Activated naive CD8-positive, alpha-beta T cell treated with anti-CD3 and anti-CD28 coated beads, Interleukin-2, amount 50 U/mL, for 16 hours (primary cell): ENCODE data around the gene LILRA2.
"Not testable (repeated sequence)": the region's sequence is repeated elsewhere in the genome, so short reads cannot be mapped to it uniquely, and the experiment has no call there.

ENCODE experiments used
- DNase-seq: peaks from one replicate; pipeline ENCODE4 v3.0.0-alpha.2; 2020; ENCODE audit warnings: low read depth, low spot score

LILRA2 gene

DNA sequence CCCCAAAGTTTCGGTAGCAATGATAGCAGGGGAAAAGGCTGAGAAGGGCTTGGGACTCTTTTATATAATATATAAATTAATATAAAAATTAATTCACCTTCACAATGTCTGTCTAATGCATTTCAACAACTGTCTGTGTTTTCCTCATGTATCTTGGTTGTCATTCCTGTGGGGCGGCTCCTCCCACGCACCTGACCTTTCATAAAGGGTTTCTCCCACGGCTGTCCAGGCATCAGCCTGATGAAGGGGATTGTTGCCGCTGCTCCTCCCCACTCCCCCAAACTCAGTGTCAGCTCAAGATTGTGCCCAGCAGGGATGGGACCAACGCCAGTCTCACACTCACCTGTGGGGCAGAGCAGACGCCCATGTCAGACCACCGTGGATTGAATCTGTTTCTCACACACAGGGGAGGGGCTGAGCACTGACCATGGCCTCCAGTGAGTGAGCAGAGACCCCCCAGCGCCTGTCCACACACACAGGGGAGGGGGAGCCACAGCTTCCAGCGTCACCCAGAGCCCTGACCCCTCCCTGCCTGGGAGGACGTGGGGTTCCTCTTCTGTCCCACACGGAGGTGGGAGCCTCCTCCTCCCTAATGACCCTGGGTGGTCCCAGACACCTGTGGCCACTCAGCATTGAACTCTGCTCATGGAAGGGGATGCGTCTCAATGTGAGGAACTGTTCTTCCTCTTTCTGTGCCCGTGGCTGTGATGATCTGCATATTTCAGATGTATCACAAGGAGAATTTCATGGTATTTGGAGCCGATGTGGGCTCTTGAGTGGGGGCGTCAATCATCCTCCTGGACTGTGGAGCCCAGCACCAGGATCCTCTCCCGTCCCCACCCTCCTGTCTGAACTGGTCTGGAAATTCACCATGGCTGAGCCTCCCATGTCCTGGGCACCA is 1.6 kb upstream of the LILRA2 start:
- DNase-seq = not testable (repeated sequence)

GRCh38 chr19:54572696-54573311 is 786 bp upstream of the LILRA2 start:
- no peak for DNase-seq

DNA sequence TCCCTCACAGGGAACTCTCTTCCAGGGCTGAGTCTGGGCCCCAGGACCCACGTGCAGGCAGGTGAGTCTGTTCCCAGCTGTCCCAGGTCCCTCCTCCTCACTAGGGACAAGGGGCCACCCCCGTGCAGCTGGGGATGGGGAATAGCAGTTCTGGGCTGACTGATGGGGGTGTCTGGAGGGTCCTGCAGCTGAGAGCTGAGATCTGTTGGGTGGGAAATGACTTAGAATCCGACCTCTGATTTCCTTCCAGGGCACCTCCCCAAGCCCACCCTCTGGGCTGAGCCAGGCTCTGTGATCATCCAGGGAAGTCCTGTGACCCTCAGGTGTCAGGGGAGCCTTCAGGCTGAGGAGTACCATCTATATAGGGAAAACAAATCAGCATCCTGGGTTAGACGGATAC is 461 bp downstream of the LILRA2 start:
- DNase-seq = no peak

DNA sequence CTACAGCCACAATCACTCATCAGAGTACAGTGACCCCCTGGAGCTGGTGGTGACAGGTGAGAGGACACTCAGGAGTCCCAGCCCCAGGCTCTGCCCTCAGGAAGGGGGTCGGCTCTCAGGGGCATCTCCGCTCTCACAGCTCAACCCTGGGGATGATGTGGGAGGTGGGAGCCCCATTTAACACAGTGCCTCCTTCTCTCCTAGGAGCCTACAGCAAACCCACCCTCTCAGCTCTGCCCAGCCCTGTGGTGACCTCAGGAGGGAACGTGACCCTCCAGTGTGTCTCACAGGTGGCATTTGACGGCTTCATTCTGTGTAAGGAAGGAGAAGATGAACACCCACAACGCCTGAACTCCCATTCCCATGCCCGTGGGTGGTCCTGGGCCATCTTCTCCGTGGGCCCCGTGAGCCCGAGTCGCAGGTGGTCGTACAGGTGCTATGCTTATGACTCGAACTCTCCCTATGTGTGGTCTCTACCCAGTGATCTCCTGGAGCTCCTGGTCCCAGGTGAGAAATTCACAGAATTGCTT is 1.0 kb downstream of the LILRA2 start:
- DNase-seq = no peak

GRCh38 chr19:54575205-54575604 is 1.6 kb downstream of the LILRA2 start:
- DNase-seq = not testable (repeated sequence)

GRCh38 chr19:54576411-54576976 is 2.9 kb downstream of the LILRA2 start:
- DNase-seq = no peak

DNA sequence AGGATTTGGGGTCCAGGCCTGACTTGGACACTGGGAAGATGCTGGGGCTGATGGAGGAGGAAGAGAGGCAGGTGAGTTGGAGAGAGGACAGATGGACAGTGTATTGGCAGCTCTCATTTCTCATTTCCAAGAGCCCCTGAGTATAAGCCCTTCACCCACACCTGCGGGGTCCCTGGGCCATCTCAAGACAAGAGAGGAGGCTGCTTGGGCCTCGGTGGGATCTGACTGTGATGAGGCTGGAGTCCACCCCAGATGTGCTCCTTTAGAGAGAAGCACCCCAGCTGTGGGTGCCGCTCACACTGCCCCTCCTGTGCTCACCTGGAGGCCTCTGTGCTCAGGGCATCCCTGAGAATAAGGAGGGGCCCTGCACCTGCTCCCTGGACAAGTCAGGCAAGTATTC is 3.7 kb downstream of the LILRA2 start:
- DNase-seq = no peak

- DNase-seq = not testable (repeated sequence)
These were observed 4.7 kb downstream of the LILRA2 start for GRCh38 chr19:54578268-54578667.

- no peak for DNase-seq
These were observed 12.8 kb downstream of the LILRA2 start for GRCh38 chr19:54586397-54586796.

DNA sequence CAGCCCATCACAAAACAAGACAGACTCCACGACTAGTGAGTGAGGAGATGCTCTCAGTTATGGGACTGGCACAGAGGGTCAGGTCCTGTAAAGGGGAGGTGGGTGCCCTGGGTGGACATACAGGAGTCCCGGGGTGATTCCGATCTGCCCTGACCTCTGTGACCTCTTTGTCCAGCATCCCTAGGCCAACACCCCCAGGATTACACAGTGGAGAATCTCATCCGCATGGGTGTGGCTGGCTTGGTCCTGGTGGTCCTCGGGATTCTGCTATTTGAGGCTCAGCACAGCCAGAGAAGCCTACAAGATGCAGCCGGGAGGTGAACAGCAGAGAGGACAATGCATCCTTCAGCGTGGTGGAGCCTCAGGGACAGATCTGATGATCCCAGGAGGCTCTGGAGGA is 13.4 kb downstream of the LILRA2 start:
- DNase-seq = no peak

GRCh38 chr19:54593445-54593844 is 19.9 kb downstream of the LILRA2 start, which contains the start of gene LILRA1:
Gene LILRA1 (plus strand): TSS chr19:54593632. CDS start chr19:54594245, 613 bp downstream.
- not testable (repeated sequence) for DNase-seq

GRCh38 chr19:54593931-54594626 is 20.5 kb downstream of the LILRA2 start:
- DNase-seq = not testable (repeated sequence)

GRCh38 chr19:54594737-54595136 is 21.1 kb downstream of the LILRA2 start:
- DNase-seq = no peak

GRCh38 chr19:54595680-54596436 is 22.3 kb downstream of the LILRA2 start:
- not testable (repeated sequence) for DNase-seq

DNA sequence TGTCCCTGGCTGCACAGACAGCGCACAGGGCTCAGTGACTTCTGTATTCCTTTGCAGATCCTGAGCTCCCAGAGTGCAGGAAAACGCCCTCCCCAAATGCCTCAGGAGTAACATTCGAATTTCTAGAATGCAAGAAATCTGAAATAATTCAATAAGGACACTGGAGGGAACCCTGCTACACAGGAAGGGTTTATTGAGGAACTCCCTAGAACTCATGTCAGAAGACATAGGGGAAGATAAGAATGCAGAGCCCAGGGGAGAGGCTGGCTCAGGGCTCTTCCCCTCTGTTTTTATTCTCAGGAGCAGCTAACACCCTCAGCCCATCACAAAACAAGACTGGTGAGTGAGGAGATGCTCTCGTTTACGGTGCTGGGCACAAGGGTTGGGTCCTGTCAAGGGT is 26.6 kb downstream of the LILRA2 start:
- no peak for DNase-seq

GRCh38 chr19:54606230-54606629 is 32.6 kb downstream of the LILRA2 start:
- no peak for DNase-seq

- no peak for DNase-seq
These were observed 33.5 kb downstream of the LILRA2 start for GRCh38 chr19:54606891-54607784.

DNA sequence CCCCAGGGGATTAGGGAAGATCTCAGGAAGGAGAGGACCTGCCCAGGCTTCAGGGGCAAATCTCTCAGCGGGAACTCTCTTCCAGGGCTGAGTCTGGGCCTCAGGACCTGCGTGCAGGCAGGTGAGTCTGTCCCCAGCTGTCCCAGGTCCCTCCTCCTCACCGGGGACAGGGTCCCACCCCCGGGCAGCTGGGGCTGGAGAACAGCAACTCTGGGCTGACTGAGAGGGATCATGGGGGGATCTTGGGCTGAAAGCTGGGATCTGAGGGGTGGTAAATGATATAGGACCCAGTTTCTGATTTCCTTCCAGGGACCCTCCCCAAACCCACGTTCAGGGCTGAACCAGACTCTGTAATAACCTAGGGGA is 34.2 kb downstream of the LILRA2 start:
- DNase-seq = no peak

DNA sequence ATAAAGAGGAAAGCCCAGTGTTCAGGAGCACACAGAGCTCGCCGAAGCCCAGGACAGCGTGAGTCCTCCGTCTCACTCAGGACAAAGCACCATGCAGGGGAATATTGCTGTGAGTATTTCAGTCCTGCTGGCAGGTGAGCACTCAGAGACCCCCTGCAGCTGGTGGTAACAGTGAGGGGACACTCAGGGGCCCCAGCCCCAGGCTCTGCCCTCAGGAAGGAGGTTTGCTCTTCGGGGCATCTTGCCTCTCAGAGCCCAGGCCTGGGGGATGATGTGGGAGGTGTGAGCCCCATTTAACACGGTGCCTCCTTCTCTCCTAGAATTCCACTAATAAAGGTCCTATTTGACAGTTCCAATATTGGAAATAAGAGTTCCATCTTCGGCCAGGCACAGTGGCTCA is 34.6 kb downstream of the LILRA2 start:
- no peak for DNase-seq

DNA sequence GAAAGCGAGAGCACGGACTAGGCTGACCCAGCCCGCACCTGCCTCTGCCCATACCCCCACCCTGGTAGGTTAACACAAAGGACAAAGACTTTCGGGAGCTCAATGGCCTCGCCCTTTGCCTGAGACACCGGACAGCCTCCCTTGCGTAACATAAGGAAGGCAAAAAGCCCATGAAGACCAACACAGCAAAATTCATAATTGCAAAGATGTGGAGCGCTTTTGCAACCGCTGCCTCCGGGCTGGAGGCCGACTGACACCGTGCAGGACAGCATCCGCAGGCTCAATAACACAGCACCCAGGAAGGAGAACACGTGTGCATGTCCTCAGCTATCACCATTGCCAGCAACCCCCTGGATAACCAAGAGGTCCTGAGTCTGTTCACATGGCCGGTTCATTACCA is 35.2 kb downstream of the LILRA2 start:
- no peak for DNase-seq
